ENCODE data around the gene ZNF595.
A peak's percentile ranks its signal among the peaks of the same experiment; 100 is the strongest.

DNA sequence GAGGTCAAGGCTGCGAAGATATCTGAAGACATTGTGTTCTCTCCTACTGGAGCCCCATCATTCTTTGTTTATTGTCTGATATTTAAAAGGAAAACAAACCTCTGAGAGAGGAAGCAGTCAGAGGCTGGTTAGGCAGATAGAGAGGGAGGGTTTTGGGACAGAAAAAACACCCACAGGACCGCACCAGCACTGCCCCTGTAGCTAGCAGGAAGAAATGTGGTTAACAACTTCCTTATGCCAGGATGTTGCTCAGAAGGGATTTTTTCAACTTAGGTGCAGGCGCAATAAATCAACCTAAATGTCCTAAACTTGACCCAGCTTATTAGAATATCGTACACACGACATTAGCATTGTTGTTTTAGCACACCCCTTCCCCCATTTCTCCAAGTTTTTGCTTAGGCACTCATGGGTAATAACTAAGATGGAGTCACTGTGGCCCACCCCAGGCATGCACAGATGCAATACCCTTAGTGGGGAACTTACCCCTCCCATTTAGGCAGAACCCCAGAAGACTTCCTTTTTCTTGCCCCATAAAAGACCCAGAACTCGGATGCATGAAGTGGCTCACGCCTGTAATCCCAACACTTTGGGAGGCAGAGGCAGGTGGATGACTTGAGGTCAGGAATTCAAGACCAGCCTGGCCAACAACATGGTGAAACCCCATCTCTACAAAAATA, 68.4 kb downstream of the ZNF595 start:
- TF ChIP-seq, protein P1, sequence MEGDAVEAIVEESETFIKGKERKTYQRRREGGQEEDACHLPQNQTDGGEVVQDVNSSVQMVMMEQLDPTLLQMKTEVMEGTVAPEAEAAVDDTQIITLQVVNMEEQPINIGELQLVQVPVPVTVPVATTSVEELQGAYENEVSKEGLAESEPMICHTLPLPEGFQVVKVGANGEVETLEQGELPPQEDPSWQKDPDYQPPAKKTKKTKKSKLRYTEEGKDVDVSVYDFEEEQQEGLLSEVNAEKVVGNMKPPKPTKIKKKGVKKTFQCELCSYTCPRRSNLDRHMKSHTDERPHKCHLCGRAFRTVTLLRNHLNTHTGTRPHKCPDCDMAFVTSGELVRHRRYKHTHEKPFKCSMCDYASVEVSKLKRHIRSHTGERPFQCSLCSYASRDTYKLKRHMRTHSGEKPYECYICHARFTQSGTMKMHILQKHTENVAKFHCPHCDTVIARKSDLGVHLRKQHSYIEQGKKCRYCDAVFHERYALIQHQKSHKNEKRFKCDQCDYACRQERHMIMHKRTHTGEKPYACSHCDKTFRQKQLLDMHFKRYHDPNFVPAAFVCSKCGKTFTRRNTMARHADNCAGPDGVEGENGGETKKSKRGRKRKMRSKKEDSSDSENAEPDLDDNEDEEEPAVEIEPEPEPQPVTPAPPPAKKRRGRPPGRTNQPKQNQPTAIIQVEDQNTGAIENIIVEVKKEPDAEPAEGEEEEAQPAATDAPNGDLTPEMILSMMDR (IDR thresholded peaks at IDR 0.05; ENCODE audit: borderline replicate concordance, extremely low read depth, low read length, poor library complexity, severe bottlenecking): peak; percentile 21
- no peak for TF ChIP-seq EZH2 (IDR thresholded peaks at IDR 0.05; ENCODE audit: borderline replicate concordance, low read depth, low read length, severe bottlenecking)
